ENCODE results near the gene TRAF7.

- TF ChIP-seq CTCF (conservative IDR thresholded peaks at IDR 0.05; ENCODE audit: low read depth, low read length) (no peak), EZH2 (IDR thresholded peaks at IDR 0.05; ENCODE audit: low read length, unreplicated experiment) (no peak), EZH2phosphoT487 (IDR thresholded peaks at IDR 0.05; ENCODE audit: borderline replicate concordance, low read length) (no peak)
Measured at GRCh38 chr16:2145843-2146242, 9.7 kb upstream of the TRAF7 start.

Measured in PC-3 (cell line).